Smooth muscle cell (in vitro differentiated cells): ENCODE results near the gene CDKN1B. TPM values are rescaled to one million over a fixed set of nuclear protein-coding genes. Genes with fewer than 3 reads are reported as not detected.

Source experiments
- DNase-seq: peaks from one replicate; lab custom pipeline; 2025; ENCODE audit not compliant: unreplicated experiment; lab: John Stamatoyannopoulos, UW
- H2AFZ ChIP-seq: fragments of 200-600 bp; sonication (generic); 2 replicates; pipeline ENCODE4 v1.6.0; 2016; ENCODE audit warnings: antibody characterized with exemption, low read depth, mild to moderate bottlenecking
- H3F3A ChIP-seq: fragments of 200-600 bp; sonication (generic); 2 replicates; pipeline ENCODE4 v1.6.0; 2017; ENCODE audit warnings: antibody characterized with exemption, low read depth
- H3K27ac ChIP-seq: fragments of 200-600 bp; sonication (generic); 2 replicates; pipeline ENCODE4 v1.5.1; 2016; ENCODE audit warnings: low read depth, mild to moderate bottlenecking
- H3K27me3 ChIP-seq: fragments of 200-600 bp; sonication (generic); 2 replicates; pipeline ENCODE4 v1.6.1; 2016; ENCODE audit warnings: low read depth, mild to moderate bottlenecking
- H3K36me3 ChIP-seq: fragments of 200-600 bp; sonication (generic); 2 replicates; pipeline ENCODE4 v1.5.1; 2016; ENCODE audit warnings: low read depth
- H3K4me1 ChIP-seq: fragments of 200-600 bp; sonication (generic); 2 replicates; pipeline ENCODE4 v1.5.1; 2016; ENCODE audit warnings: low read depth
- H3K4me2 ChIP-seq: fragments of 200-600 bp; sonication (generic); 2 replicates; pipeline ENCODE4 v1.6.0; 2016; ENCODE audit warnings: mild to moderate bottlenecking
- H3K4me3 ChIP-seq: fragments of 200-600 bp; sonication (generic); 2 replicates; pipeline ENCODE4 v1.5.1; 2016; ENCODE audit warnings: mild to moderate bottlenecking
- H3K79me2 ChIP-seq: fragments of 200-600 bp; sonication (generic); 2 replicates; pipeline ENCODE4 v1.6.0; 2016; ENCODE audit warnings: low read depth, mild to moderate bottlenecking
- H3K9ac ChIP-seq: fragments of 200-600 bp; sonication (generic); 2 replicates; pipeline ENCODE4 v1.6.0; 2016; ENCODE audit warnings: low read depth
- H3K9me3 ChIP-seq: fragments of 200-600 bp; sonication (generic); replicated peaks from 2 replicates; pipeline ENCODE4 v1.5.1; 2016; ENCODE audit warnings: low read depth
- H4K20me1 ChIP-seq: fragments of 200-600 bp; sonication (generic); 2 replicates; pipeline ENCODE4 v1.6.0; 2016; ENCODE audit warnings: low read depth
- CTCF ChIP-seq: fragments of 200-600 bp; sonication (generic); IDR thresholded peaks from 2 replicates; pipeline ENCODE4 v1.5.1; 2017; ENCODE audit warnings: borderline replicate concordance, mild to moderate bottlenecking, antibody characterized with exemption; ENCODE audit not compliant: insufficient read depth, poor library complexity, severe bottlenecking
- WGBS: methylation state at CpG from one replicate; pipeline ENCODE4 v1.1.7; 2016; ENCODE audit warnings: low lambda C conversion rate; 5-methylcytosine and 5-hydroxymethylcytosine counted together
- polyA plus RNA-seq: library from polyadenylated mRNA; unstranded; fragments of >200 nt; fragmentation: Nextera tagmentation; extraction: Ambion mirVana; gene quantifications from 2 replicates; pipeline ENCODE4 v1.2.1, GENCODE V29; 2016
- total RNA-seq: library from RNA; depleted of rRNA; stranded (reverse); fragments of >200 nt; gene quantifications from 2 replicates; pipeline ENCODE4 v1.2.3, GENCODE V29; 2014

Gene CDKN1B
- total and polyA plus RNA-seq, 2 experiments from 2014 or later: 3.0 to 17.4 TPM

GRCh38 chr12:12721176-12721751, 4.1 kb downstream of the CDKN1B start:
- no peaks in the 10 kb centered on the region for H3K27me3 ChIP-seq
- H4K20me1 ChIP-seq: peaks cover 24% of the 10 kb centered on the region
- no peak overlapping the region for H3K9ac ChIP-seq
- WGBS: 89% methylated on average over 3 of the region's 3 CpGs
- peaks cover 27% of the 10 kb centered on the region for H3F3A ChIP-seq
- H3K9me3 ChIP-seq: no peaks in the 10 kb centered on the region
- peak overlapping the region; percentile 99 for H3K4me2 ChIP-seq
- no peak overlapping the region for H2AFZ ChIP-seq
- H3K4me3 ChIP-seq: no peak overlapping the region
- H3K79me2 ChIP-seq: peaks cover 39% of the 10 kb centered on the region
- no peak for TF ChIP-seq CTCF
- H3K4me1 ChIP-seq: peaks cover 42% of the 10 kb centered on the region
- no peak overlapping the region for H3K27ac ChIP-seq
- no peaks in the 10 kb centered on the region for H3K36me3 ChIP-seq
- DNase-seq: no peak

DNA sequence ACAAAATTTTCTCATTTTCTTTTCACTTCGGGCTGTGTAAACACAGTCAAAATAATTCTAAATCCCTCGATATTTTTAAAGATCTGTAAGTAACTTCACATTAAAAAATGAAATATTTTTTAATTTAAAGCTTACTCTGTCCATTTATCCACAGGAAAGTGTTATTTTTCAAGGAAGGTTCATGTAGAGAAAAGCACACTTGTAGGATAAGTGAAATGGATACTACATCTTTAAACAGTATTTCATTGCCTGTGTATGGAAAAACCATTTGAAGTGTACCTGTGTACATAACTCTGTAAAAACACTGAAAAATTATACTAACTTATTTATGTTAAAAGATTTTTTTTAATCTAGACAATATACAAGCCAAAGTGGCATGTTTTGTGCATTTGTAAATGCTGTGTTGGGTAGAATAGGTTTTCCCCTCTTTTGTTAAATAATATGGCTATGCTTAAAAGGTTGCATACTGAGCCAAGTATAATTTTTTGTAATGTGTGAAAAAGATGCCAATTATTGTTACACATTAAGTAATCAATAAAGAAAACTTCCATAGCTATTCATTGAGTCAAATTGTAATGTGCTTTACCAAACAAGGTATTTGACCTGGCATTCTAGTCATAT, 4.8 kb downstream of the CDKN1B start:
- peaks cover 24% of the 10 kb centered on the region for H4K20me1 ChIP-seq
- 92% methylated on average over 2 of the region's 2 CpGs for WGBS
- H3K9me3 ChIP-seq: no peaks in the 10 kb centered on the region
- peaks cover 41% of the 10 kb centered on the region for H3K4me1 ChIP-seq
- peaks cover 32% of the 10 kb centered on the region for H3F3A ChIP-seq
- peaks cover 39% of the 10 kb centered on the region for H3K79me2 ChIP-seq
- TF ChIP-seq CTCF: no peak
- peak overlapping the region; percentile 8 for H3K27ac ChIP-seq
- no peak overlapping the region for H3K9ac ChIP-seq
- no peaks in the 10 kb centered on the region for H3K27me3 ChIP-seq
- no peak for DNase-seq
- peak overlapping the region; percentile 99 for H3K4me2 ChIP-seq
- peak overlapping the region; percentile 84 for H3K4me3 ChIP-seq
- H2AFZ ChIP-seq: no peak overlapping the region
- H3K36me3 ChIP-seq: no peaks in the 10 kb centered on the region

DNA sequence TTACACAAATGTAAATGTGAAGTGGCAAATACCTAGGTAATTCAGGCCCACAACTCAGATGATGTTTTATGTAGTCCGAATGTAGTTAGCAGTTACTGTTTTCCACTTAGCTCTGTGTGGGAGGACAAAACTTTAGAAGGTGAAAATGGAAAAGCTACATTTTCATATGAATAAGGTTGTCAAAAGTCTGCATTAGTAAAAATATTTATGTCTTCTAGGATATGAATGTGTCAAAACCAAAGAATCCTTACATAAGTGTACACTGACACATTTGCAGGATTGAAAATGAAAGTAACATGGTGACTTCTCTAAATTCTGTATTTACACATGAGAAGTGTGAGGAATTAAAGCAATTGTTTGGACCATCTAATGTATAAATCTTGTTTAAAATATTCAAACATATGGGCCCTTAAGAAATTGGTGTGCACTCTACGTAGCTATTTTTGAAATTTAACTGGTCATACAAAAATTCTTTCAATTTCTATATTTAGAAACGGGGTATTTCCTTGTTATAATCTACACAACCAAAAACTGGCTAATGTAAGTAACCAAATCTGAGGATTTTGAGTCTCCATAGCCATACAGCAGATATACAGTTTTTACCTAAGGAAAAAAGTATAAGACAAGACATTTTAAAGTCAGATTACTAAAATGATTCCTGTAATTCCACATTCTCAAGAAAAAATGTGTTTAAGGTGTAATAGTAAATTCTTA, 5.4 kb downstream of the CDKN1B start:
- H3K9me3 ChIP-seq: no peaks in the 10 kb centered on the region
- H3K36me3 ChIP-seq: no peaks in the 10 kb centered on the region
- H3K9ac ChIP-seq: no peak overlapping the region
- H3K4me3 ChIP-seq: peak overlapping the region; percentile 84
- peaks cover 36% of the 10 kb centered on the region for H3K79me2 ChIP-seq
- H2AFZ ChIP-seq: no peak overlapping the region
- H3K4me2 ChIP-seq: peak overlapping the region; percentile 99
- H3K4me1 ChIP-seq: peaks cover 41% of the 10 kb centered on the region
- WGBS: 76% methylated on average over 3 of the region's 3 CpGs
- H3K27me3 ChIP-seq: no peaks in the 10 kb centered on the region
- no peak for DNase-seq
- H3F3A ChIP-seq: peaks cover 32% of the 10 kb centered on the region
- peaks cover 24% of the 10 kb centered on the region for H4K20me1 ChIP-seq
- TF ChIP-seq CTCF: no peak
- H3K27ac ChIP-seq: peak overlapping the region; percentile 8
